NT2/D1 (cell line): ENCODE measurements around the gene AGBL1.

Experiments
- SUZ12 ChIP-seq: IDR thresholded peaks from 2 replicates; pipeline ENCODE4 v1.6.1; 2011; ENCODE audit not compliant: insufficient read length, insufficient read depth; ENCODE audit errors: extremely low read depth
- ZNF274 ChIP-seq: IDR thresholded peaks from 2 replicates; pipeline ENCODE4 v1.6.1; 2011; ENCODE audit warnings: mild to moderate bottlenecking, low read depth, low read length

- no peak for TF ChIP-seq SUZ12
- no peak for TF ChIP-seq ZNF274
Observed at GRCh38 chr15:86701611-86701963, 621.9 kb downstream of the AGBL1 start.
